C4-2B (cell line): ENCODE data around the gene CACNG7.

Source experiments
- CTCF ChIP-seq: fragments of 450-650 bp; conservative IDR thresholded peaks from 2 replicates; pipeline ENCODE4 v1.5.1; 2017; ENCODE audit warnings: mild to moderate bottlenecking
- ZFX ChIP-seq: fragments of 450-650 bp; IDR thresholded peaks from 2 replicates; pipeline ENCODE4 v1.6.1; 2017

GRCh38 chr19:53977991-53978731, 69.1 kb downstream of the CACNG7 start:
- TF ChIP-seq CTCF (no peak), ZFX (no peak)
